ENCODE results near the gene PTPA. TPM values are rescaled to one million over a fixed set of nuclear protein-coding genes. Genes with fewer than 3 reads are reported as not detected.

PTPA gene
- total RNA-seq, 1 experiment from 2014 or later: 182 TPM

DNA sequence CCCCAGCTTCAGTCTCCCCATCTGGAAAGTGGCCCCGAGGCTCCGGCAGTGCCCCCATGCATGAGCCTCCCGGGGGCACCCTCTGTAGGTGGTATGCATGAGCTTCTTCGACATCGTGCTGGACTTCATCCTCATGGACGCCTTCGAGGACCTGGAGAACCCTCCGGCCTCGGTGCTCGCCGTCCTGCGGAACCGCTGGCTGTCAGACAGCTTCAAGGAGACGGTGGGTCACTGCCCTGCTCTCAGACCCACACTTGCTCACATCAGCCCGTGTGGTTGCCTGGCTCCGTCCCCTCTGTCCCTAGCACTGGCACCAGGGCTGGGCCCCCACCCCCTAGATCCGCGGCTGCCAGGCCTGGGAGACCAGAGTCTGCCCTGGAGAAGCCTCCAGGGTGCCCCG is 43.1 kb upstream of the PTPA start:
- TF ChIP-seq, protein P1, sequence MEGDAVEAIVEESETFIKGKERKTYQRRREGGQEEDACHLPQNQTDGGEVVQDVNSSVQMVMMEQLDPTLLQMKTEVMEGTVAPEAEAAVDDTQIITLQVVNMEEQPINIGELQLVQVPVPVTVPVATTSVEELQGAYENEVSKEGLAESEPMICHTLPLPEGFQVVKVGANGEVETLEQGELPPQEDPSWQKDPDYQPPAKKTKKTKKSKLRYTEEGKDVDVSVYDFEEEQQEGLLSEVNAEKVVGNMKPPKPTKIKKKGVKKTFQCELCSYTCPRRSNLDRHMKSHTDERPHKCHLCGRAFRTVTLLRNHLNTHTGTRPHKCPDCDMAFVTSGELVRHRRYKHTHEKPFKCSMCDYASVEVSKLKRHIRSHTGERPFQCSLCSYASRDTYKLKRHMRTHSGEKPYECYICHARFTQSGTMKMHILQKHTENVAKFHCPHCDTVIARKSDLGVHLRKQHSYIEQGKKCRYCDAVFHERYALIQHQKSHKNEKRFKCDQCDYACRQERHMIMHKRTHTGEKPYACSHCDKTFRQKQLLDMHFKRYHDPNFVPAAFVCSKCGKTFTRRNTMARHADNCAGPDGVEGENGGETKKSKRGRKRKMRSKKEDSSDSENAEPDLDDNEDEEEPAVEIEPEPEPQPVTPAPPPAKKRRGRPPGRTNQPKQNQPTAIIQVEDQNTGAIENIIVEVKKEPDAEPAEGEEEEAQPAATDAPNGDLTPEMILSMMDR (conservative IDR thresholded peaks at IDR 0.05): no peak
- TF ChIP-seq EZH2 (IDR thresholded peaks at IDR 0.05; ENCODE audit: low read depth): no peak
- POLR2A ChIA-PET (ENCODE audit: unreplicated experiment): no interaction called here
- Histone ChIP-seq H3F3A (ENCODE audit: insufficient read depth, low read depth) (peaks cover 4% of the 10 kb centered on the region; the same call in 1 of the 2 replicates), H2AFZ (no peak overlapping the region), H3K9me2 (ENCODE audit: insufficient read depth) (no peaks in the 10 kb centered on the region), H3K9me3 (ENCODE audit: insufficient read depth, low read depth) (no peaks in the 10 kb centered on the region), H4K20me1 (ENCODE audit: insufficient read depth) (no peaks in the 10 kb centered on the region; the same call in 1 of the 2 replicates), H3K27ac (no peak overlapping the region), H3K27me3 (ENCODE audit: insufficient read depth, low read depth) (no peaks in the 10 kb centered on the region), H3K4me3 (no peak overlapping the region), H3K4me2 (no peak overlapping the region), H3K36me3 (ENCODE audit: low read depth) (no peaks in the 10 kb centered on the region), H3K79me2 (ENCODE audit: low read depth) (no peaks in the 10 kb centered on the region), H3K4me1 (replicated peaks; ENCODE audit: insufficient read depth) (no peaks in the 10 kb centered on the region)
- intact Hi-C loops (cut with micrococcal nuclease; ENCODE audit: unreplicated experiment): no loop called here
- CTCF ChIA-PET: interaction anchor here (0.5 kb wide), 1 partner anchor 40 kb away, joined by 7 read pairs; the partner anchor contains the start of gene SH3GLB2
- BruUV-seq (replicated peaks): no TSS peak
- peak in 1 of 2 experiments; percentile 17 for DNase-seq

DNA sequence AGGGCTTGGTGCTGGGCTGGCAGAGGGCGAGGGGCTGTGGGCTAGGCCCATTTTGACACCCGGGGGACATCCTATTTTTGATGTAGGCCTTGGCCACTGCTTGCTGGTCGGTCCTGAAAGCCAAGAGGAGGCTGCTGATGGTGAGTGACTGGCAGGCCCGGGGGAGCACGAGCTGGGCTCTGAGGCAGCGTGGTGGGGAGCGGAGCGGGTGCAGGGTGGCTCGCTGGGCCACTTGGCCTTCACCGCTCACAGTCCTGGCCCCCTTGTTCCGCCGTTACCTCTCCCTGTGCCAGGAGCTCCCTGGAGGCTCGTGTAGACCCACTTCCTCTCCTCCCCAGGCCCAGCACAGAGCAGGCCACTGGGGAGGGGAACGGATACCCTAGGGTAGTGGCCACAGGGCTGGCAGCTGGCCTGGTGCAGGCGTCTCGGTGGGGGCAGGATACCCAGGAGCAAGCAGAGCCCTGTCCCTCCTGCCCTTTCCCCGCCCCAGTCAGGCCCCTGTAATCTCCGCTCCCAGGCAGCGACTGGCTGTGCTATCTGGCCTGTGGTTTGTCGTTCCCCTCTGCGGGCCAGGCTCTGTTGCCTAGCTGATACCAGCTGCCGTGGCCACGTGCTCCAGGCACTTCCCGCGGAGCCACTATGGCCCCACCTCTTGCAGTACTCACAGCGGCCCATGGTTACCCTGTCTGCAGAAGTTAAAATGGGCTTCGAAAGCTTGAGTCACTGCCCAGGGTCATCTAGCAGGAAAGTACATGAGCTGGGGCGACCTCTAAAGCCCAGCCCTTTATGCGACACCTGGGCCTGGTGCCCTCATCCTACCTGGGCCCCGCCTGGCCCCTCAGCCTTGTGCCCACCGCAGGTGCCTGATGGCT is 42.0 kb upstream of the PTPA start:
- H3K4me1 ChIP-seq (replicated peaks; ENCODE audit: insufficient read depth): no peaks in the 10 kb centered on the region
- H3K4me2 ChIP-seq: no peak overlapping the region
- intact Hi-C loops (cut with micrococcal nuclease; ENCODE audit: unreplicated experiment): no loop called here
- H3K9me3 ChIP-seq (ENCODE audit: insufficient read depth, low read depth): no peaks in the 10 kb centered on the region
- no peaks in the 10 kb centered on the region for H3K27me3 ChIP-seq (ENCODE audit: insufficient read depth, low read depth)
- H3K36me3 ChIP-seq (ENCODE audit: low read depth): no peaks in the 10 kb centered on the region
- H3K4me3 ChIP-seq: no peak overlapping the region
- peaks cover 4% of the 10 kb centered on the region; the same call in 1 of the 2 replicates for H3F3A ChIP-seq (ENCODE audit: insufficient read depth, low read depth)
- no peaks in the 10 kb centered on the region for H3K79me2 ChIP-seq (ENCODE audit: low read depth)
- no peak overlapping the region for H2AFZ ChIP-seq
- H4K20me1 ChIP-seq (ENCODE audit: insufficient read depth): no peaks in the 10 kb centered on the region; the same call in 1 of the 2 replicates
- H3K27ac ChIP-seq: no peak overlapping the region
- H3K9me2 ChIP-seq (ENCODE audit: insufficient read depth): no peaks in the 10 kb centered on the region
- CTCF ChIA-PET: no interaction called here
- peak in 1 of 2 experiments; percentile 33 for DNase-seq
- no peak for TF ChIP-seq EZH2 (IDR thresholded peaks at IDR 0.05; ENCODE audit: low read depth)
- TF ChIP-seq, protein P1 (conservative IDR thresholded peaks at IDR 0.05): no peak
- POLR2A ChIA-PET (ENCODE audit: unreplicated experiment): no interaction called here
- no TSS peak for BruUV-seq (replicated peaks)

DNA sequence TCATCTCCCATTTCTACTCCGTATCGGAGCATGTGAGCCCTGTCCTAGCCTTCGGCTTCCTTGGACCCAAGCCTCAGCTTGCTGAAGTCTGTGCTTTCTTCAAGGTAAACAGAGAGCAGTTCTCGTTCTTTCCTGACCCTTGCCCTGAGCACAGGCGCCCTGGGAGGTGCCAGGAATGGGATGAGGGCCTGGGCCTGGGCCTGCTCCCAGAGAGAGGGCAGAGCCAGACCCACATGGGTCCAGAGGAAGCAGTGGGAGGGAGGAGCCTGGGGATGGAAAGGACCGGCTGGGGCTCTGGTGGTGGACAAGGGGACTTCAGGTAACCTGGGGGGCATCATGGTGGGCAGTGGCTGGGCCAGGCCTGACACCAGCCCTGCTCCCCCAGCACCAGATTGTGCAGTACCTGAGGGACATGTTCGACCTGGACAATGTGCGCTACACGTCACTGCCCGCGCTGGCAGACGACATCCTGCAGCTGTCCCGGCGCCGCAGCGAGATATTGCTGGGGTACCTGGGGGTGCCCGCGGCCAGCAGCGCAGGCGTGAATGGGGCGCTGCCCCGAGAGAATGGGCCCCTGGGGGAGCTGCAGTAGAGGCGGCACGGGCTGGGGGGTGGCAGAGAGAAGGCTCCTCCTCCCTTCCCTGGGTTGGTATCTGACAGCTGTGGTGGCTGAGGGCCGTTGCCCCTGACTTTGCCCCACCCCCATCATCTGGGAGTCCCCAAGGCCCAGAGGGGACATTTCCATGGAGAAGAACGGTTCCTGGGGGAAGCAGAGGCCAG is 41.2 kb upstream of the PTPA start:
- H3F3A ChIP-seq (ENCODE audit: insufficient read depth, low read depth): peaks cover 9% of the 10 kb centered on the region; the same call in 1 of the 2 replicates
- no peaks in the 10 kb centered on the region; the same call in 1 of the 2 replicates for H4K20me1 ChIP-seq (ENCODE audit: insufficient read depth)
- no peaks in the 10 kb centered on the region for H3K4me1 ChIP-seq (replicated peaks; ENCODE audit: insufficient read depth)
- no TSS peak for BruUV-seq (replicated peaks)
- no peaks in the 10 kb centered on the region for H3K36me3 ChIP-seq (ENCODE audit: low read depth)
- no peak overlapping the region for H3K27ac ChIP-seq
- H3K9me2 ChIP-seq (ENCODE audit: insufficient read depth): no peaks in the 10 kb centered on the region
- no peaks in the 10 kb centered on the region for H3K9me3 ChIP-seq (ENCODE audit: insufficient read depth, low read depth)
- no peak overlapping the region for H3K4me3 ChIP-seq
- DNase-seq: peak in 1 of 2 experiments; percentile 23
- intact Hi-C loops (cut with micrococcal nuclease; ENCODE audit: unreplicated experiment): no loop called here
- H3K27me3 ChIP-seq (ENCODE audit: insufficient read depth, low read depth): no peaks in the 10 kb centered on the region
- H3K79me2 ChIP-seq (ENCODE audit: low read depth): no peaks in the 10 kb centered on the region
- H2AFZ ChIP-seq: no peak overlapping the region
- TF ChIP-seq, protein P1 (conservative IDR thresholded peaks at IDR 0.05): no peak
- no peak for TF ChIP-seq EZH2 (IDR thresholded peaks at IDR 0.05; ENCODE audit: low read depth)
- ChIA-PET CTCF (no interaction called here), POLR2A (ENCODE audit: unreplicated experiment) (no interaction called here)
- H3K4me2 ChIP-seq: no peak overlapping the region

Data from PC-9 (cell line).